ENCODE data around the gene FAM174C.

The FAM174C gene

DNA sequence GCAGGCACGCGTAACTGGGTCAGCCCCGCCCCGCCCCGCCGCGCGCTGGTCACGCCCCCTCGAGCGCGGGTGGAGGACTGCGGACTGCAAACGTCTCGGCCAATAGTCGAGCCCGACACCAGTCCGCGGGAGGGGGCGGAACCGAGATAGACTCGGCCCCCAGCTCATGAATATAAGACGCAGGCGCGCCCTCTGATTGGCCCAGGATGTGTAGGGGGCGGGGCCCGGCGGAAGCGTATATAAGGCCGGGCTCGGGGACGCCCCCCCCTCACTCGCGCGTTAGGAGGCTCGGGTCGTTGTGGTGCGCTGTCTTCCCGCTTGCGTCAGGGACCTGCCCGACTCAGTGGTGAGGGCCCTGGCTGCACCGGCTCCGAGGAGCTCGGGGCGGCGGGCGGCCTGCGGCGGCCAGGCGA is 6.3 kb upstream of the FAM174C start, which contains the start of gene CIRBP:
TSS of gene CIRBP (plus strand) at position 268 of the 413 bp plus-strand sequence. CDS start 1,602 bp downstream, outside the sequence.
- Histone ChIP-seq H3K4me2 (ENCODE audit: low read length) (peak within 1 kb of the TSS; percentile 99), H3K9ac (ENCODE audit: low read length) (peak within 1 kb of the TSS; percentile 91), H3K4me1 (ENCODE audit: insufficient read depth, low read length, severe bottlenecking) (peaks cover 80% of the 10 kb centered on the region), H3K36me3 (ENCODE audit: insufficient read depth, low read length) (peaks cover 45% of the 10 kb centered on the region), H3F3A (ENCODE audit: insufficient read depth, low read length) (peaks cover 16% of the 10 kb centered on the region), H4K20me1 (ENCODE audit: insufficient read depth, low read length) (no peaks in the 10 kb centered on the region), H3K27me3 (ENCODE audit: insufficient read depth, low read length) (no peaks in the 10 kb centered on the region), H3K27ac (ENCODE audit: low read depth, low read length, poor library complexity, severe bottlenecking) (peak within 1 kb of the TSS; percentile 76), H3K9me3 (ENCODE audit: low read length) (no peaks in the 10 kb centered on the region), H2AFZ (ENCODE audit: low read length) (no peak within 1 kb of the TSS), H3K79me2 (ENCODE audit: insufficient read depth, low read length) (peaks cover 16% of the 10 kb centered on the region), H3K4me3 (ENCODE audit: low read depth, low read length, poor library complexity, severe bottlenecking) (peak within 1 kb of the TSS; percentile 93), H3K9me2 (ENCODE audit: low read depth, low read length) (no peaks in the 10 kb centered on the region)
- TF ChIP-seq, protein P1, sequence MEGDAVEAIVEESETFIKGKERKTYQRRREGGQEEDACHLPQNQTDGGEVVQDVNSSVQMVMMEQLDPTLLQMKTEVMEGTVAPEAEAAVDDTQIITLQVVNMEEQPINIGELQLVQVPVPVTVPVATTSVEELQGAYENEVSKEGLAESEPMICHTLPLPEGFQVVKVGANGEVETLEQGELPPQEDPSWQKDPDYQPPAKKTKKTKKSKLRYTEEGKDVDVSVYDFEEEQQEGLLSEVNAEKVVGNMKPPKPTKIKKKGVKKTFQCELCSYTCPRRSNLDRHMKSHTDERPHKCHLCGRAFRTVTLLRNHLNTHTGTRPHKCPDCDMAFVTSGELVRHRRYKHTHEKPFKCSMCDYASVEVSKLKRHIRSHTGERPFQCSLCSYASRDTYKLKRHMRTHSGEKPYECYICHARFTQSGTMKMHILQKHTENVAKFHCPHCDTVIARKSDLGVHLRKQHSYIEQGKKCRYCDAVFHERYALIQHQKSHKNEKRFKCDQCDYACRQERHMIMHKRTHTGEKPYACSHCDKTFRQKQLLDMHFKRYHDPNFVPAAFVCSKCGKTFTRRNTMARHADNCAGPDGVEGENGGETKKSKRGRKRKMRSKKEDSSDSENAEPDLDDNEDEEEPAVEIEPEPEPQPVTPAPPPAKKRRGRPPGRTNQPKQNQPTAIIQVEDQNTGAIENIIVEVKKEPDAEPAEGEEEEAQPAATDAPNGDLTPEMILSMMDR (IDR thresholded peaks at IDR 0.05; ENCODE audit: low read length): no peak
- no peak for TF ChIP-seq EZH2 (IDR thresholded peaks at IDR 0.05; ENCODE audit: borderline replicate concordance, low read length)

DNA sequence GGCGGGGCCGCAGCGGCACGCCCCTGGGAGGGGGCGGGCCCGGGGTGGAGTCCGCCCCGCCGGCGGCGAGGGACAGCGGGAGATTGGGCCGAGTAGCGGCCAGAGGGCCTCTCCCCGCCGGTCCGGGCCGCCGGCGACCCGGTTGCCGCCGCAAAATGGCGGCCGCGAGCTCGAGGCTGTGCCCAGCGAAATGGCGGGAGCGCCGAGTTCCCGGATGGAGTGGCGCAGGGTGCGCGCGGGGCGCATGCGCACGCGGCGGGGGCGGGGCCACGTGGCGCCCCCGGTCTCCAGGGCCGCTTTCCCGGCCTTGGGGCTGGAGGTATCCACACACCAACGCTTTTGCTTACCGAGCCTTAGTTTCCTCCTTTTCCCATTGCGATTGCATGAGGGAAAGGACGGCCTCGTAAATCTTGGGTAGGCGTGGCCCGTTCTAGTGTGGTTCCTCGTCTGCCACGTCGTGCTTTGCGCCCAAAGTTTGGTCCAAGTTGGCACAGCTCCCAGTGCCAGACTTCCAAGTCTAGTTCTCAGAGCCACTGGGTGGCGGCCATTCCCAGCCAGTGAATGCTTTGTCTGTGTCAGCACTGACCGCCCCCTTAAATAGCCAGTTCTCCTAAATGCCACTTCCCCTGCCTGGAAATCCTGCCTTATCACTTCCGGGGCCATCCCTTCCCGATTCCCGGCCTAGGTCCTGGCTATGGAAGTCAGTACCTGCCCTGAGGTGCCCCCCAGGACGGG is 5.7 kb upstream of the FAM174C start:
- H4K20me1 ChIP-seq (ENCODE audit: insufficient read depth, low read length): no peaks in the 10 kb centered on the region
- H3F3A ChIP-seq (ENCODE audit: insufficient read depth, low read length): peaks cover 16% of the 10 kb centered on the region
- peaks cover 16% of the 10 kb centered on the region for H3K79me2 ChIP-seq (ENCODE audit: insufficient read depth, low read length)
- peaks cover 51% of the 10 kb centered on the region for H3K36me3 ChIP-seq (ENCODE audit: insufficient read depth, low read length)
- H3K27ac ChIP-seq (ENCODE audit: low read depth, low read length, poor library complexity, severe bottlenecking): peak overlapping the region; percentile 76
- H3K9me2 ChIP-seq (ENCODE audit: low read depth, low read length): no peaks in the 10 kb centered on the region
- peak overlapping the region; percentile 91 for H3K9ac ChIP-seq (ENCODE audit: low read length)
- H3K27me3 ChIP-seq (ENCODE audit: insufficient read depth, low read length): no peaks in the 10 kb centered on the region
- H3K4me3 ChIP-seq (ENCODE audit: low read depth, low read length, poor library complexity, severe bottlenecking): peak overlapping the region; percentile 93
- no peaks in the 10 kb centered on the region for H3K9me3 ChIP-seq (ENCODE audit: low read length)
- H2AFZ ChIP-seq (ENCODE audit: low read length): no peak overlapping the region
- peak overlapping the region; percentile 99 for H3K4me2 ChIP-seq (ENCODE audit: low read length)
- TF ChIP-seq, protein P1 (IDR thresholded peaks at IDR 0.05; ENCODE audit: low read length): no peak
- TF ChIP-seq EZH2 (IDR thresholded peaks at IDR 0.05; ENCODE audit: borderline replicate concordance, low read length): no peak
- H3K4me1 ChIP-seq (ENCODE audit: insufficient read depth, low read length, severe bottlenecking): peaks cover 81% of the 10 kb centered on the region

DNA sequence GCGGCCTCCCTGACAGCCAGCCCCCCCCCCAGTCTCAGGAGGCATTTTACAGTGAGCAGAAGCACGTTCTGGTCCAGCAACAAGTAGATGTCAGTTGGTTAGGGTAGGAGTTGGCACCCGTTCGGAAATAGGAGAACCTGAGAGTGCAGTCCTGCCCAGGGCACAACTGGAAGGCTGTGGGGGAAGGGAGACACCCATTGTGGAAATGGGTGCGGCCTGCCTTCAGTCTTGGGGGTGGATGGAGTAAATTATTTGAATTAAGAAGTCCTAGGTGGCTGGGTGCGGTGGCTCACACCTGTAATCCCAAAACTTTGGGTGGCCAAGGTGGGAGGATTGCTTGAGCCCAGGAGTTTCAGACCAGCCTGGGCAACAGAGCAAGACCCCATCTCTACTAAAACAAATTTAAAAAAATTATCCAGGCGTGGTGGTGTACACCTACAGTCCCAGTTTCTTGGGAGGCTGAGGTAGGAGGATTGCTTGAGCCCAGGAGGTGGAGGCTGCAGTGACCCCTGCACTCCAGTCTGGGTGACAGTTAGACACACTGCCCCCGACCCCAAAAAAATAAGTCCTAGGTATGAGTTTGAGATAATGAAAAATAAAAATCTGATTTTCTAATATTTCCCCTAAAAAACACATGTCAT is 5.0 kb upstream of the FAM174C start:
- Histone ChIP-seq H3K9me3 (ENCODE audit: low read length) (no peaks in the 10 kb centered on the region), H3K9ac (ENCODE audit: low read length) (peak overlapping the region; percentile 91), H3K4me3 (ENCODE audit: low read depth, low read length, poor library complexity, severe bottlenecking) (peak overlapping the region; percentile 93), H3K79me2 (ENCODE audit: insufficient read depth, low read length) (peaks cover 16% of the 10 kb centered on the region), H3K9me2 (ENCODE audit: low read depth, low read length) (no peaks in the 10 kb centered on the region), H3K27me3 (ENCODE audit: insufficient read depth, low read length) (no peaks in the 10 kb centered on the region), H3F3A (ENCODE audit: insufficient read depth, low read length) (peaks cover 16% of the 10 kb centered on the region), H3K4me2 (ENCODE audit: low read length) (peak overlapping the region; percentile 99), H2AFZ (ENCODE audit: low read length) (no peak overlapping the region), H3K4me1 (ENCODE audit: insufficient read depth, low read length, severe bottlenecking) (peaks cover 80% of the 10 kb centered on the region), H4K20me1 (ENCODE audit: insufficient read depth, low read length) (no peaks in the 10 kb centered on the region), H3K27ac (ENCODE audit: low read depth, low read length, poor library complexity, severe bottlenecking) (peak overlapping the region; percentile 76), H3K36me3 (ENCODE audit: insufficient read depth, low read length) (peaks cover 56% of the 10 kb centered on the region)
- TF ChIP-seq EZH2 (IDR thresholded peaks at IDR 0.05; ENCODE audit: borderline replicate concordance, low read length): no peak
- TF ChIP-seq, protein P1 (IDR thresholded peaks at IDR 0.05; ENCODE audit: low read length): no peak

Data from OCI-LY1 (cell line).